ENCODE data around the gene PYCARD.
"Not testable (repeated sequence)": the region's sequence is repeated elsewhere in the genome, so short reads cannot be mapped to it uniquely, and the experiment has no call there.

PYCARD gene

DNA sequence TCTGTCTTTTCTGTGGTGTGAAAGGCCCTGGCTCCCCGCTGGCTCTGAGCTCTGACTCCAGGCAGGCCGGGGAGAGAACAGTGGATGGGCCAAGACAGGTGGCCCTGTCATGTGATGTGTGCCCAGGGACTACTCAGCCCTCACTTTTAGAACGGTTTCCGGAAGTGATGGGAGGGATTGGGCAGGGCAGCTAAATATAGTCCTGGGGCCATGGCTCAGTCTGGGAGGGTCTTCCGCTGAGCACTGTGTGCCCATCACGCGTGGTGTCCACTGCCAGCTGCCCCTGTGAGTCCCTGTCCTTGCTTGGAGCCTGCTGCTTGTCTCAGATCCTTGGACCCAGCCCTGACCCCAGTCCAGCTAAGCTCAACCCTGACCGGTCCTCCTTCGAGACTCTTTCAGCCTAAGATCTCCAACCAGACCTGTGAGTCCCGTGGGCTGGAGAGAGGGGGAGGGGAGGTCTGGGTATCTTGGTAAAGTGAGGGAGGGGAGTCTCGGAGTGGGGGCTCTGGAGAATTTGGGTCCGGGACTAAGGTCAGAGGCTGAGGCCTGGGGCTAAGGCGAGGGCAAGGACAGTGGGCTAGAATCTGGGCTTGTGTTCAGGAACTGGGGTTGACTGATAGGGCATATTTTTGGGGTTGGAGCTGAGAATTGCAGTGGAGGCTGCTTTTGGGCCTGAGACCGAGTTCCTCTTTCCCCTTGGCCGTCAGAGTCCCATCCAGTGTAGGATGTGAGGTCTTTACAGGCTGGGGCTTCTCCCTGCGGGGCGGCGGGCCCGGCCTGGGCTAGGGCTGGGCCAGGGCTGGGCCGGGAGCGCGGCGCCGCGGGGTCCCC is 11.5 kb upstream of the PYCARD start, which contains the start of gene TRIM72:
Gene TRIM72 (plus strand): TSS at position 243 of the 831 bp plus-strand sequence. CDS start 620 bp downstream, outside the sequence.
- no peak for DNase-seq (ENCODE audit: low read depth)
- TF ChIP-seq, protein P1, sequence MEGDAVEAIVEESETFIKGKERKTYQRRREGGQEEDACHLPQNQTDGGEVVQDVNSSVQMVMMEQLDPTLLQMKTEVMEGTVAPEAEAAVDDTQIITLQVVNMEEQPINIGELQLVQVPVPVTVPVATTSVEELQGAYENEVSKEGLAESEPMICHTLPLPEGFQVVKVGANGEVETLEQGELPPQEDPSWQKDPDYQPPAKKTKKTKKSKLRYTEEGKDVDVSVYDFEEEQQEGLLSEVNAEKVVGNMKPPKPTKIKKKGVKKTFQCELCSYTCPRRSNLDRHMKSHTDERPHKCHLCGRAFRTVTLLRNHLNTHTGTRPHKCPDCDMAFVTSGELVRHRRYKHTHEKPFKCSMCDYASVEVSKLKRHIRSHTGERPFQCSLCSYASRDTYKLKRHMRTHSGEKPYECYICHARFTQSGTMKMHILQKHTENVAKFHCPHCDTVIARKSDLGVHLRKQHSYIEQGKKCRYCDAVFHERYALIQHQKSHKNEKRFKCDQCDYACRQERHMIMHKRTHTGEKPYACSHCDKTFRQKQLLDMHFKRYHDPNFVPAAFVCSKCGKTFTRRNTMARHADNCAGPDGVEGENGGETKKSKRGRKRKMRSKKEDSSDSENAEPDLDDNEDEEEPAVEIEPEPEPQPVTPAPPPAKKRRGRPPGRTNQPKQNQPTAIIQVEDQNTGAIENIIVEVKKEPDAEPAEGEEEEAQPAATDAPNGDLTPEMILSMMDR (conservative IDR thresholded peaks at IDR 0.05; ENCODE audit: low read length): no peak
- peak within 1 kb of the TSS; percentile 49; the same call in 1 of the 2 replicates for H3K4me3 ChIP-seq (ENCODE audit: low read length)

DNA sequence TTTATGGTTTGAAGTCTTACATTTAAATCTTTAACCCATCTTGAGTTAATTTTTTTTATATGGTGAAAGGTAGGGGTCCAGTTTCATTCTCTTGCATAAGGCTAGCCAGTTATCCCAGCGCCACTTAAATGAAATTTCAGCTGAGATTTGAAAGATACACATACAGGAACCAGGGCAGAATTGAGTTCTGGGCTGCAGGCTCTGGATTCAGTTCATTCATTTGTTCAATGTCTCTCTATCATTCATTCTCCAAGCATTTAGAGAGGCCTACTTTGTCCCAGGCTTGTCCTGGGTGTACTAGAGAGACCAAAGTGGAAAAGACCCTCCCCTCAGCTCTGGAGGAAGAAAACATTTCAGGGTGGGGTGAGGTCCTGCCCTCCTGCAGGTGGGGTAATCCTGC is 10.8 kb upstream of the PYCARD start:
- TF ChIP-seq, protein P1 (conservative IDR thresholded peaks at IDR 0.05; ENCODE audit: low read length): no peak
- no peak for DNase-seq (ENCODE audit: low read depth)
- H3K4me3 ChIP-seq (ENCODE audit: low read length): no peak overlapping the region

DNA sequence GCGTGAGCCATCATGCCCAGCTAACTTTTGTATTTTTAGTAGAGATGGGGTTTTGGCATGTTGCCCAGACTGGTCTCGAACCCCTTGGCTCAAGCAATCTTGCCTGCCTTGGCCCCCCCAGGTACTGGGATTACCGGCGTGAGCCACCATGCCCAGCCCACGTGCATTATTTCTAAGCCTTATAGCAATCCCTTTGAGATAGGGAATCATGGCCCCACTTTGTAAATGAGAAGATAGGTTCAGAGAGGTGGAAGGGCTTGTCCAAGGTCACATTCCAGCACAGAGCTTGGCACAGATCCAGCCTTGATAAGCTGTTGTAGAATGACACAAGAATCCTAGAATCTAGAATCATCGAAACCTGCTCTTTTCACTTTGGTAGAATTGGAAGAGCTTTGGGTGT is 4.2 kb upstream of the PYCARD start:
- H3K4me3 ChIP-seq (ENCODE audit: low read length): no peak overlapping the region
- TF ChIP-seq, protein P1 (conservative IDR thresholded peaks at IDR 0.05; ENCODE audit: low read length): no peak
- DNase-seq (ENCODE audit: low read depth): no peak

DNA sequence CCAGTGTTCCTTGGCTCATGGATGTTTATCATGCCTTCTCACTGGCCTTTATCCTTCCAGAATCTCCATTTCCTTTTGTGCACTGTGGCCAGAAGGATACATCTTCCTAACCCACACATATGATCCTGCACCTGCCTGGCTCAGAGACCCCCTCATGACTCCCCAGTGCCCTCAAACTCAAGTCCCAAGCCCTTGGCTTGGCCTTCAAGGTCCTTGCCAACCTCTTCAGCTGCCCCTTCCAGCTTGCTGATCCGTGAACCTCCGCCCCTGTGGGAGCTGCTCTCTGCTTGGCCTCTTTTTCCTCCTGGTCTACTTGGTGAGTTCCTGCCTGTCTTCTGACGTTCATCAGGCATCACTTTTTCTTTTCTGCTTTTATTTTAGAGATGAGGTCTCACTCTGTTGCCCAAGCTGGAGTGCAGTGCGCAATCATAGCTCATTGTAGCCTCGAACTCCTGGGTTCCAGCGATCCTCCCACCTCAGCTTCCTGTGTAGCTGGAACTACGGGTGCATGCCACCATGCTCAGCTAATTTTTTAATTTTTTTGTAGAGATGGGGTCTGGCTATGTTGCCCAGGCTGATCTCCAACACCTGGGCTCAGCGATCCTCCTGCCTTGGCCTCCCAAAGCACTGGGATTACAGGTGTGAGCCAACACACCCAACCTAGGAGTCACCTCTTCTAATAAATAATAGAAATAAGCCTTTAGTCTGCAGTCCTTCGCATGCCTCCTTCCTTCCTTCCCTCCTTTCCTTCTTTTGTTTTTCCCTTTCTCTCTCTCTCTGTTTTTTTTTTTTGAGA is 2.5 kb upstream of the PYCARD start:
- no peak overlapping the region for H3K4me3 ChIP-seq (ENCODE audit: low read length)
- DNase-seq (ENCODE audit: low read depth): no peak
- TF ChIP-seq, protein P1 (conservative IDR thresholded peaks at IDR 0.05; ENCODE audit: low read length): no peak

DNA sequence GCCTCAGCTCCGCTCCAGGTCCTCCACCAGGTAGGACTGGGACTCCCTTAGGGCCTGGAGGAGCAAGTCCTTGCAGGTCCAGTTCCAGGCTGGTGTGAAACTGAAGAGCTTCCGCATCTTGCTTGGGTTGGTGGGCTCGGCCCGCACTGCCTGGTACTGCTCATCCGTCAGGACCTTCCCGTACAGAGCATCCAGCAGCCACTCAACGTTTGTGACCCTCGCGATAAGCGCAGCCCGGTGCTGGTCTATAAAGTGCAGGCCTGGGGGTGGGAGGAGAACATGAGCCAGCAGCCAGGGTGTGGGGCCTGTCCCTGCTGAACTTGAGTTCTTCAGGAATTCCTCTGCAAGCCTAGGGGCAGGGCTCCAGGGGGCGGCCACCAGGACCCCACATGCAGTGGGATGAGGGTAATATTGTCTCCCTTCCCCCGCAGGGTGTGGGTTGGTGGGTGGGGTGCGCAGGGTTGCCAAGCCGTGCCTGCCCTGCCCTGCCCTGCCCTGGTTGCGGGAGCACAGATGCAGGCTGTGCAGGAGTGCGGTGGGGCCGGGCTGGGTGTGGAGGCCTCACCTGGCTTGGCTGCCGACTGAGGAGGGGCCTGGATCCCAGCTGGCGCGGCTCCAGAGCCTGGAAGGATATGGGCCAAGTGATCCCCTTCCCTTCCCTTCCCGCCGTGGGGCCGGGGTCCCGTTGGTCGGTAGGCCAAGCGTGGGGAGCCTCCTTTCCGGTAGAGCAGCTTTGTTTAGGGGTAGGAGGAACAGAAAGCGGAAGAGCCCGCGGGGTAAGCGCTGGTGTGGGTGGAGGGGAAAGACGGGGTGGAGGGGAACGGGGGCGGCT is 762 bp downstream of the PYCARD start:
- TF ChIP-seq, protein P1 (conservative IDR thresholded peaks at IDR 0.05; ENCODE audit: low read length): no peak
- DNase-seq (ENCODE audit: low read depth): no peak

DNA sequence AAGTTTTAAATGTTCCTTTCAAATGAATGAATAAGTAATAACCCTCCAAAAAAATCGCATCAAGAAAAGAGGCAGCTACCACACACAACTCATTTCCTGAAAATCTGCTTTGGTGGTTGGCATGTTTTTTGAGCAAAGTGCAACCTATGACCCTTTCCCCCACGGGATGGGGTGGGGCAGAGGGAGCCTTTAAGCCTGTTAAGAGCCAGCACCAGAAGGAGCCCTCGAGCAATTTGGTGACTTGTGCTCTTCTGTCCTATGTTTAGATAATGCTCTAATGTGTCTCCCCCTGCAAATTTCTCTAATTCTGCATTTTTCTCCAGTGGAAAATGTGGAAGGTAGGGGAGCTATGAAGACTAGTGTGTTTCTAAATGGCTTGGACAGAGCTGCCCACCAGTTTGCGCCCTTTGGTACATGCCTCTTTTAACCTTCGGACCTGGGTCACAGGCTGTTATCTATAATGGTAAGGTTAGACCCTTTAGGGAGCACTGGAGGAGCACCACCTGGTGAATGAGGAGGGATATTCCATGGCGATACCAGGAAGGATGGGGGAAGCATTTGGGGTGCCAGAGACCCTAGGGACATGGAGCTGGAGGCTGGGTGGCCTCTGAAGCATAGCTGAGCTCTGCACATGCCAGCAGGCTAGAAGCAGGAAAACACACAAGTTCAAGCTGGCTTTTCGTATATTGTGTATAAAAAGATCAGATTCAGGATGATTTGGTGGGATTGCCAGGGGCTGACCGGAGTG is 1.6 kb downstream of the PYCARD start:
- no peak for DNase-seq (ENCODE audit: low read depth)
- H3K4me3 ChIP-seq (ENCODE audit: low read length): peak overlapping the region; percentile 81
- TF ChIP-seq, protein P1 (conservative IDR thresholded peaks at IDR 0.05; ENCODE audit: low read length): peak; percentile 20

More for the DNA sequence above, 762 bp downstream of the PYCARD start:
- H3K4me3 ChIP-seq (ENCODE audit: low read length): peak overlapping the region; percentile 81

DNA sequence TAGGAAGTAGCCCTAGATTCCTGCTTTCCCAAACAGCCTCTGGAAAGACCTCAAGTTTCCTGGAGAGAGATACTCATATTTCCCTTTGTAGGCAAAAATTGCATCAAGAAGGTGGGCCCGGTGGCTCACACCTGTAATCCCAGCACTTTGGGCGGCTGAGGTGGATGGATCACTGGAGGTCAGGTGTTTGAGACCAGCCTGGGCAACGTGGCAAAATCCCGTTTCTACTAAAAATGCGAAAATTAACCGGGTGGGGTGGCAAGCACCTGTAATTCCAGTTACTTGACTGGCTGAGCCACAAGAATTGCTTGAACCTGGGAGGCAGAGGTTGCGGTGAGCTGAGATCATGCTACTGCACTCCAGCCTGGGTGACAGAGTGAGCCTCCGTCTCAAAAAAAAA is 2.4 kb downstream of the PYCARD start:
- DNase-seq (ENCODE audit: low read depth); H3K4me3 ChIP-seq (ENCODE audit: low read length): not testable (repeated sequence)

Measured in AG10803 (cell line).